GM19372 (cell line): ENCODE results near the gene PARD3B.

Experiments
- ATAC-seq: cut with Tn5 transposase; IDR thresholded peaks from one replicate; pipeline ENCODE4 v1.9.1; 2021; ENCODE audit warnings: mild to moderate bottlenecking, low read depth, moderate library complexity; ENCODE audit not compliant: unreplicated experiment

PARD3B gene

DNA sequence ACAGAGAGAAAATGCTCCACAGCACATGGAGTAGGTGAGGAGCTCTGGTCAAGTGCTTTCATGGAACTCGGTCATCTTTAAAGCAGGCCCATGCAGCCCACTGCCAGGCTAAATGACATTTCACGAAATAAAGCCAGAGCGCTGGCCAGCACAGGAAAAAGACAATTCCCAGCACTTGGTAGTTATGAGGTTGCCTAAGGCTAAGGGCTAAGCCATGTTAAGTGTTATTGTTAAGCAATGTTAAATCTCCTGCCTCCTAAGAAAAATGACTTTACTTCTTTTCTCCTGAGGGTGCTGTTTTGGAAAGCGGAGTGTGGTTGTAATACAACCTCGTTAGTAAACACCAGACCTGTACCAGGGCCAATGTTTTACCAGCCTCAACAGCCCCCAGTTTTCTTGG is 1011.1 kb downstream of the PARD3B start:
- no peak for ATAC-seq

DNA sequence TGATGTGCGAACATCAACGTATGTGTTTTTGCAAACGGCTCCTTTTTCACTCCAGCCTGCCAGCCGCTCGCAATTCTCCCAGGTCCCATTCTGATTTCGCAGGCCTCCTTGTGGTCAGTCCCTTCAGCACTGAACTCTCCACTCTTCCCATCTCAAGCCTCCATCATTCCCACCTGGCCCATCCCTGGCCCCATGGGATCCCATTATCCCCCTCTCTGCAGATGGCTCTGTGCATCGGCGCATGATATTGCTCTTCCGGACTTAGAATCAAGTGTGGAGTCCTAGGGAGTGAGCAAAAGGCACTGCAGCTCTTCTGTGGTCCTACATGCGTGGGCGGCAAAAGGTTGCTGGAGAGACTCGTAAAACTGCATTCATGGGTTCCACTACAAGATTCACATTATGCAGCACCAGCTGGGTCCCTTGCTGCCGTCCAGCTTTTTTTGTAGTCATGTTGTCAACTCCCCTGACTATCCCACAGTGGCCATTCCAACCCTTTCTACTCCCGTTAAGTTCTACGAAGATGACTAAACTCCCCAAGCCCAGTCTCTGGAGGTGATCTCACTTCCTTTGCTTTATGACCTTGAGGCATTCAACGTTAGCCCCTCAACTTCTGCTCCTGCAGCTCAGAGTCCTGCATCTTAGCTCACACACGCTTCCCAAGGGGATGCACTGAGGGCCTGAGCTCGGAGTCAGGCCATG is 1011.7 kb downstream of the PARD3B start:
- ATAC-seq, result no peak

DNA sequence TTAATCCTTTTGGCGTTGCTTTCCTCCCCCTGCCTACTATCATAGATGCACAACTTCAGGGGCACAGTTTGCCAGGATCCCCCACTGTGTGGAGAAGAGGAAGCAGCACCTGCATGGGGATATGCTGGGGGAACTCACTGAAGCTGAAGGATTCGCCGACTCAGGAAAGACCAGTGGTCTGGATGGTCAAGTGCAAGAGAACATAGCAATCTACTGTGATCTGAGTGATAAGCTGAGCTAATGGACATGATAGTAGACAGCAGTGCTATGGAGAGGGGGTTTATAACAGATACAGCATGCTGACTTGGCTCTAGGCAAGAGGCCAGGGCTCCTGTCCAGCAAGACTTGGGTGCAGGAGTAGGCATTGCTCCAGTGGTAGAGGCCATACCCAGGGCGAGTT is 1012.6 kb downstream of the PARD3B start:
- no peak for ATAC-seq

DNA sequence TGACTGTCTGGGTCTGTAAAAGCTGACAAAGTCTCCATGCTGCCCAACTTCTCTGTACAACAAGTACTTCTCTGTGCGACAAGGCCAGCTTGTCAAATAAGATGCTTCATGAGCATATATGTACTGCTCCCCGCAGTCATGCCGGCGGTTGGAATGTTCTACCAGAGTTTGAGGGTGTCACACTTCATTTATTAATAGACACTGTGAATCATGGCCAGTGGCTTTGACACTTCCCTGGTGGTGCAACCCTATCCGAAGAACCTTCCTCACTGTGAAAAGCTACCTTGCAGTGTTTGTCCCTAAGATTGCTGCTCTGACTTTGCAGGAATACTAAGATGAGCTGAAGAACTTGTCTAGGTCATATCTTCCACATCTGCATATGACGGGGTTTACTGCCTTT is 1016.2 kb downstream of the PARD3B start:
- ATAC-seq, result no peak

- ATAC-seq, result no peak
These were observed 1018.4 kb downstream of the PARD3B start for GRCh38 chr2:205563646-205564045.

DNA sequence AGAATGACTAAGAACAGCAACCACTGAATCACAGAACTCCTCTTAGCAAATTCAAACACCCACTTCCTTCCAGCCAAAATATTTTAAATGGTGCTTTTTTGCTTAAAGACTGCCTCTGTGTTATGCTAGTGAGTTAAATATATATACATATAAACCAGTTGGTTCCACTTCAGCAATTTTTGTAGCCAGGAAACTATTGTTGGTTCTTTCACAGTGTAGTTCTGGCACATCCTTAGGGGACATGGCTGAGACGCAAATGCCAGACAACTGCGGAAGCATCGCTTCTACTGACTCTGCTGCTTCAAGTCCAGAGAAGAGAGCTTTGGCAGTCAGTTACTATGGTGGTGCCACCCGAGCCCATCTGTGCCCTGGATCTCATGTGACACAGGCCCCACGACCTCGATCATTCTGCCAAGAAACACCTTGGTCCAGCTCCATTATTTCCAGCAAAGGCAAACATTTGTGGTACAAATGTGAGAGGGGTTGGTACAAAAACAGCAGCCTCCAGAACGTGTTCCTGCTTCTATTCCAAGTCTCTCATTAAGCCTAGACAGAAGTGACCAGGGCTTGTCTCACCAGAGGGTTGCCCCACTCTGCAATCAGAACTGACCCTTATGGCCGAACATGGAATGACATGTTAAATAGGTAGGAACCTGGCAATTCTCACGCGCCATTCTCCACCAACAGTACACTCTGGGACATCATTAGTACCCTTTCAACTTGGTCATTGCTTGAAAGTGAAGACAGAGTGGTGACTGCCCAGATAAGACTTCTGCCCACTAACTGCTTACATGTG is 1019.3 kb downstream of the PARD3B start:
- ATAC-seq, result no peak

DNA sequence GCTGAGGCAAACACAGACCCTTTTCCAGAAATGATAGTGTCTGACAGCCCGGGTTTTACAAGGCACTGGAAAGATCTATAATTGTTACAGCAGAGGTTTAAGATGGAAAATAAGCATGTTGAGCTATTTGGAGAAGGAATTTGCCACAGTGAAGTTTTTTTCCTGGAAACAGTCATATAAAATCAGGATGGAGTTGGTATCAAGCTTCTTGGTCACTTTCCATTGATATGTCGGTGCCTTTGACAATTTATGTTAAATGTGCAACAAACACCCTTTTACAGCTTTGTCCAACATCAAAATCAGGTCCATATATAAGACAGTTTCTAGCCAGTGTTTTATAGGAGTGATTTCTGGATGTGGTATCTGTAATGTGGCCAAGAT is 1019.9 kb downstream of the PARD3B start:
- ATAC-seq, result no peak

- ATAC-seq, result no peak
These were observed 1021.4 kb downstream of the PARD3B start for GRCh38 chr2:205566606-205567168.

- no peak for ATAC-seq
These were observed 1023.3 kb downstream of the PARD3B start for GRCh38 chr2:205568620-205569019.

DNA sequence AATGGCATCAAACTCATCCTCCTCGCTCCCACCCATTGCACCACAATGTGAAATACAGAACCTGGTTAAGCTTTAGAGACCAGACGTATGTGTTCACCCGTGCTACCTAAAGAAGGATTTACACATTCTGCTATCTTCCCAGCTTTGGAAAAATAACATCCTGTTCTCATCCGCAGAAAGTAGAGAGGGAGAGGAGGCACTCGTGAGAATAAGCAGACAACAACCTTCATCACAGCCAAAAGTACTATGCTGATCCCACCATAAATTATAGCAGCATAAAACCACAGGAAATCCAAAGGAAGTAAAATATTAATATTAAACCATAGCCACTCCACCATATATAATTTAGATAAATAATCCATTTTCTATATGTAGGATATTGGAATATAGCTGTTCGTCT is 1025.4 kb downstream of the PARD3B start:
- ATAC-seq, result no peak

DNA sequence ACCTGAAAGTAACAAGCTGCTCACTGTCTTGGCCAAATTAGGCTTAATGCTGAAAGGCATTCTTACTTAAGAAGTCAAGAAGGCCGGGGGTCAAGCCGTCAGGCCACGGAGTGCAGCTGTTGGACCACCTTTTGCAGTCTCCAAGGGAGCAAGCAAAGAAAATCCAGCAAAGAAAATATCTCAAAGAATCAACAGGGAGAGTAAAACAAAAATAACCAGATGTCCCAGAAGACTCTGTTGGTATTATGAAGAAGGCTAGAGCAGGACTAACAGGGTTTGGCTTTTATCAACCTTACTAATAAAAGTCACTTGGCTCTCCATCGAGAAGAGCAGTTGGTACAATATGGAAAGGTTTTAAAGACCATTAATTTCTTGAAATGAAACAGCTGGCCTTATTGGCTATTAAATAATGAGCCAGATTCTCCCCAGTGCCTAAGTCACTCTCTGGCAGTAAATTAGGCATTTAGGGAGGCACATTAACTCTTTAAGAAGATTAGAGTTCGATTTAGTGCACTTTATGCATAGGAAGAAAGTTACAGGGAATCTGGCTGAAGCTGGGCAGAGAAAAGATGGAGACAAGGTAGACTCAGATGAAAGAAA is 1026.2 kb downstream of the PARD3B start:
- no peak for ATAC-seq

GRCh38 chr2:205574001-205574400 is 1028.7 kb downstream of the PARD3B start:
- ATAC-seq, result no peak

- ATAC-seq, result no peak
These were observed 1034.1 kb downstream of the PARD3B start for GRCh38 chr2:205579335-205579734.

DNA sequence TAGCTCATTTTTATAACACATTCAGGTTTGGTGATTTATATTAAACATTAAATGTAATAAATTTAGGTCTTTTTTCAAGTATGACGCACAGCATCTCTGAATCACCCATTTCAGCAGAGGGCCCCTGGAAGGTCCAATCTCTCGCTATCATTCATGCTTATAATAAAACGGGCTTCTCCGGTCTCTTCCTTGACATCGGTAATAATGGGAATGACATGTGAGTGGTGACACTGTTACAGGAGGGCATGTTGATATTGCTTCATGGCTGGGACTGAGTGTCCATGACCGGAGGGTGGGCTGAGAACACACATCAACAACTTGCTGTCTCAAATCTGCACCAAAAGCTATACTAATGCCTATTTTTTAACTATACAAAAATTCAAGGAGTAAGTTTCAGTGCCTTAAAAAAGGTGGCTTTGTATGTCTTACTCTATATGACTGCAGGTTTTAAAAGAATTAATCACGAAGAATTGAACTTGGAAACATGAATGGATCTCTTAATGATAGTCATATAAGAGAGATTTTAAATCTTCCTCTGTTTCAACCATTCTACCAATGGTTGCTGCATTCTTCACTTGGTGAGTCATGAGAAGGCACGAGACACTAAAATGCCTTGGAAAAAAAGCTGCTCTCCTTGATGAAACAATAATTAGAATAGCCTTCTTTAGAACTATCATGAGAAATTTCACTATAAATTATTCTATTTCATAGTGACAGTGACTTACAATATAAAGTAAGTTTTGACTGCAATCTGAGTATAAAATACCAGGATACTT is 1035.1 kb downstream of the PARD3B start:
- no peak for ATAC-seq

GRCh38 chr2:205582366-205582765 is 1037.1 kb downstream of the PARD3B start:
- no peak for ATAC-seq

GRCh38 chr2:205585449-205586383 is 1040.4 kb downstream of the PARD3B start:
- no peak for ATAC-seq

- ATAC-seq, result no peak
These were observed 1041.4 kb downstream of the PARD3B start for GRCh38 chr2:205586626-205587025.

DNA sequence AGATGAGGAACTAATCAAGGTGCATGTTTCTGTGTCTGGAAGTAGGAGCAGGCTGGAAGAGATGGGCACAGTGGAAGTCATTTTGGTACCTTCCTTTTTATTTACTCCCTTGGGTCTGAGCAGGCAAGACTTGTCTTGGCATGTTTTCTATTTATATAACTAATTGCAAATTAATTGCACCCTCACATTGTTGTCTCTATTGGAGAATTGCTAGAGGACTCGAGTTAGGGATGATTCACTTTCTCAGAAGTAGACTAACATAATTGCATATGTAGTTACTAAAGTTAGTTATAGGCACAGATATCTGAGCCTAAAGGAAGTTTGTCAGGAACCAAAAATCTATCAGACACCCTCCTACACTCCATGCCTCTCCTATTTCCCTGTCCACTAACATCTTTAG is 1044.2 kb downstream of the PARD3B start:
- no peak for ATAC-seq

DNA sequence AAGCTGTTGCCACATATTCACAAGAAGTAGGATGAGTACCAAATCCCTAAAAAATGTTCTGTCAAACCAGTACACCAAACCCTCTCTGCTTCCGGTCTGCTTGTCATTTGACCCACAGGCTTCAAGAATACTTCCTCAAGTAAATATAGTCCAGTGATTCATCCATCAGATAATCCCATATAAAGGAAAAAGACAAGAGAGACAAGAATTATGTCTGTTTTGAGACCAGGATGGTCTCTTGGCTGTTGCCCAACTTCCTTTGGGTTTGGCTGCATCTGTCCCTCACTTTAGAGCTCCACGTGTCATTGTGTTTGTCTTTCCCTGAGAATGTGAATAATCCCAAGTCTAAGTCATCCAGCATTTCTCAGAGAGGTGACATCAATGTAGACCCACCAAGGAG is 1045.5 kb downstream of the PARD3B start:
- no peak for ATAC-seq

DNA sequence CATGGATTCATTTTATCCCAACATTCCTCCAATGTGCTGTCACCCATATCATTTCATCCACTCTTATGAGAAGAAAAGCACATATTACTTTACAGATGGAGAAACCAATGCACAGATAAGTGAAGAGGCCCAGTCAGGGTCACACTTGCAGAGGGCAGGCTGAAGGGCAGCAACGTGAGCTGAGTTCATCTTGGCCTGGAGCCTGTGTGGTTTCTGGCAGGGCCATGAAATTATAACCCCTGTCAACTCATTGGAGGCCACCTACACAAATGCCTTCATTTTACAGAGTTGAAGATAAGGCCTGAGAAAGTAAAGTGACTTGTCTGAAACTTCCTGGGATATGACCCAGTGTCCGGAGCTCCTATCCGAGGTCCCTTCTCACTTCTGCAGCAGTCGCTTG is 1048.6 kb downstream of the PARD3B start:
- no peak for ATAC-seq
